ENCODE results near the gene LPGAT1. TPM values are rescaled to one million over a fixed set of nuclear protein-coding genes. Genes with fewer than 3 reads are reported as not detected.

Gene LPGAT1
- polyA plus RNA-seq, 10 donors, result 13.2 to 22.1 (median 17.7) TPM

DNA sequence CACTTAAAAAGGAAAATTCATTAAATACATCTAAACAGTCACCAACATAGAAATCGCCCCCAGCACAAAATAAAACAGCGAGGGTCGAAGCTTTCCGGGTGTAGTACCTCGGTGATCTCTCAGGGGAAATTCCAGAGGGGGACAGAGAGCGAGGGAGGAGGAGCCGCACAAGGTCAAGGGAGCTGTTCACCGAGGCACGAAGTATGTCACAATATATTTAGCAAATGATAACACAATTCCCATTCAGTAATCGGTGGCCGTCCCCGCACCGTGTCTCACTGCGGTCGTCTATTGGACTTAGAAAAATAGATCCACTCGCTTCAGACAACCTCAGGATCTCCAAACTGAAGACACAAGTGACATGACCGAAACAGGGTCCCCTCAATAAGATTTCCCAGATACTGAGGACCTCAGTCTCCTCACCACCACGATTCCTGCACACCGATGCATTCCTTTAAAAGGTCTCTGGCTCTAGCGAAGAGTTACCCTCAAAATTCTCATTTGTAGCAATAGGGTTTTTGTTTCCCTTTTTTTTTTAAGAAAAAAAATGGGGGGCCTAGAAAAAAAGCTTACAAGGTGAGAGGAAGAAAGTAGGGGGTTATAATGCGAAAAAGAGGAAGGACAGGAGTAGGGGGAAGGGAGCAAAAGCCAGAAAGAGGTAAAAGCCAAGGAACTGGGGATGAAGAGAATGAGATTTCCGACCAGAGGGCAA is 1.1 kb downstream of the LPGAT1 start:
- peak; percentile 2 to 47 (median 11) for DNase-seq

DNA sequence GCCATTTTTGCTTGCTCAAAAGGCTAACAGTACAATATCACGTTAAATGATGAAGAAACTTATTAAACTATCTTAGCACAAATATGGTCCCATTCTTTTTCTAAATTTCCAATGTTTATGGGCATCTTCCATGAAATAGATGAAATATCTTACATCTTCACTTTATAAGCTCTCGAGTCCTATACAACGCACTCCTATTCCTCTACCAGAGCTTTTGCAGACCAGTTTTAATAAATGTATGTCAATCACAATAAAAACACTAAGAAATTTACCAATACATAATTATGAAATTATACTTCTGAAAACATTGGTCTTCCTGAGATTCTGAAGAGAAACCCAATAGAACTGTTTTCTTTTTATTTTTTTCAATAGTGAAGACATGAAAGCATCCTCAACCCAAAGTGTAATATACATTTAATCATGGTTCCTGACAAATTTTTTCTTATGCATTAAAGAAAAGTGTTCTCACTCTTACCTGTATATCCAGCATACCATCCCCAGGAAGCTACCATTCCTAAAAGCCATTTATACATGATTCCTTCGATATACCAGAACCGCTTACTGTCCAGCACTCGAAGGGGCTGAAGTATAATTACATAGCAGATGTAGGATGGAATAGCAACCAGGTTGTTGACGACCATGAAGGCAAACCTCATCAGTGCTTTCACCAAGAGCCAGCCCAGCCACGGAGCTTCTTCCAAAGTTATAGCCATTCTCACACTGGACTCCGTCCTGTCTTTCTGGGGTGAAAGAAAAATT is 1.8 kb downstream of the LPGAT1 start:
- no peak for DNase-seq

DNA sequence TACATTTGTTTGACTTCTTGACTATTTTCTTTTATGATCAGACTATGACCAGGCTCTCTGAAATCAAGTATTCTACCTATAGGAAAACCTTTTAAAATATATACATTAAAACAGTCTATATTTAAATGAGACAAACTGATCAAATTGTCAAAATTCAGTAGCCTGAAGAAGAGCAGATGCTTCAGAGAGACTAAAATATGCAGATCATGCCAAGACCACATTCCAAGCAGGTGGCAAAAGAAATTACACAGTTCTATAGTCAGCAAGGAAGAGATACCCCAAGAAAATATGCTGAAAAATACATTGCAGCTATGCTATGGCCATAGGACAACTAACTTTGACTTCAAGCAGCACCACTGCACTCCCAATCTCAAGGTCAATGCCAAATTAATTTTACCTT is 3.5 kb downstream of the LPGAT1 start:
- DNase-seq, result no peak

DNA sequence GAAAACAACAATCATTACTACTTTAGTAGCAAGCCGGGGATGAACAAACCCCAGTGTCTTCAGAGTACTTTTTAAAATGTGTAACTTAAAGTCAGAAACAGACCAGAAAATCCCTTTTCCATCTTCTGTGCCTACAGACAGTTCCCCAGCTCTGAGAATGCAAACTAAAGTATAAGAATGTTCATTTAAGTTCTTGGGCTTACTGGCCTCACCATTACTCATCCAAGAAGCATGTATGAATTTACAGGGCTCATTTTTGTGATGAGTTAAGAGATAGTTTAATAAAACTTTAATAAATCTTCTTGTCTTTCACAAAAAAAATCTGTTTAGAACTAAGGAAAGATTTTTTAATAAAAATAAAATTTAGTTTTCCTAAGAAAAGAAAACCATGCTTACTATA is 4.6 kb downstream of the LPGAT1 start:
- peak in 1 of 3 donors; percentile 53 for DNase-seq

DNA sequence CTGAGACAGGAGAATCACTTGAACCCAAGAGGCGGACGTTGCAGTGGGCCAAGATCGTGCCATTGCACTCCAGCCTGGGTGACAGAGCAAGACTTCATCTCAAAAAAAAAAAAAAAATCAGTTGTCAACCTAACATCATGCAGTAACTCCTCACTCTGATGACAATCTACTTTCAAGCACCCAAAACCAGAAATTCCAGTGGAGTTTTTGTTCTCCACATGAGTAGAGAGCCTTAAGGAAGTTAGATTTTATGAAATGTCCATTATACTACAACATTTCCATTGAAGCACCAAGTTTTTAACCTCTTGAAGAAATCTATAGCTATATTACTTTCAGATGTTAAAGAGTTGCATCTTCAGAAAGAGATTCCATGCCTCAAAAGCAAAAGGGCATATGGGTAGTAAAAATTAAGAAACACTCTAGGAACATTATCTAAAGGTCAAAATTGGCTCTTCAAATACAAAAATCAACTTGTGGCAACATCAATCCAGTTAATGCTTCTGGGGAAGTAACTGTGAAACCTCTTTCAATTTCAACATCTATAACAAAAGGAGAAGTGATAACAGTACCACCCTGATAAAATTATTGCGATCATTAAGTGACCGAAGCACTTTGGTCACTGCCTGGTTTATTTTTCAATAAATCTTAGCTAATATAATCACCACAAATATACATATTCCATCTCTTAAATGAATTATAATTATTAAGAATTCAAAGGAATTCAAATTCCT is 7.7 kb downstream of the LPGAT1 start:
- no peak for DNase-seq

DNA sequence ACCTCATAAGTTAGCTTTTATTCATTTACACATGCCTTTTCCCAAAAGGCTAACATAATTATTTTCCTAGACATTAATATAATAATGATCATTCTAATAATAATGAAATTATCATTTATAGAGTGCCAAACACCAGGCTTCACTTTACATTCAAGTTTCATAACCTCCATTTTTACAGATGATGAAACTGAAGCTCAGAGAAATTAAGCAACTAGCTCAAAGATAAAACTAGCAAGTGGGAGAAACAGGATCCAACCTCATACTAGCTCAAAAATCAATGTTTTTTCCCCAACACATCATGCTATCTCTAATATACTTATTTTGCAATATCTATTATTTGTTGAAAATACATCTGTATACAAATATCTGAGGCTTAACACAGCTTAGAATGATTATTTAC is 14.0 kb downstream of the LPGAT1 start:
- DNase-seq, result no peak

DNA sequence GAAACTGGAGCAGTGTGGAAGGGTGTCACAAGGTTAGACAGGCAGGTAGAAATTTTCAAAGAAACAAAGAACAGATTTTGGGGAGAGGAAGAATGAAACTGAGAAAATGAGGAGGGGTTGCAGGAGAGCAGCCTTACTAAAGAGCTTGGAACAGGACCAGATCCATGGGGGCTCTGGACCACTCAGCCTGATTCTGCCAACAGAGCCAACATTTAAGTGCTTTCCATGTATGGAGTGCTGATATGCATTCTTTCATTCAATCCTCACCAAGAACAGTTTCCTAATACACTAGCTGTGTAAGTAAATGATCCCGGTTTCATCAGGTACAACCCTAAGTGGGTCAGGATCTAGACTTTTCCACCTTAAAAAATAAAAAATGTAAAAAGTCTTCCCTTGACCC is 16.2 kb downstream of the LPGAT1 start:
- no peak for DNase-seq

DNA sequence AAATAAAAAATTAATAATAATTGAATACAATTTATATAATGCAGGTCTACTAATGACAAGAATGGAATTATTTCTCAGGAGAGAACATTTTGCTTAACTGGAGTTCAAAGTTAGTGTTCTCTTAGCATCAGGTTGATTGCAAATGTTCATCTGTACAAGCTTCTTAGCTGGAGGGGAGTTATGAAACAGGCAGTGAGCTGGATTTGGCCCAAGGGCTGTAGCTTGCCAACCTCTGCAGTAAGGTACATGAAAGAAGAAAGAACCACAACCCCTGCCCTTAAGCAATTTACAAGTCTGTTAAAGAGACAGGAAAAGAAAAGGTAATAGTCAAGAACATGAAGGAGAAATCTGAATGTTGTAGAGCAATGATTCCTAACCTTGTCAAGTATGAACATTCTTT is 17.0 kb downstream of the LPGAT1 start:
- peak in 1 of 3 donors; percentile 10 for DNase-seq

DNA sequence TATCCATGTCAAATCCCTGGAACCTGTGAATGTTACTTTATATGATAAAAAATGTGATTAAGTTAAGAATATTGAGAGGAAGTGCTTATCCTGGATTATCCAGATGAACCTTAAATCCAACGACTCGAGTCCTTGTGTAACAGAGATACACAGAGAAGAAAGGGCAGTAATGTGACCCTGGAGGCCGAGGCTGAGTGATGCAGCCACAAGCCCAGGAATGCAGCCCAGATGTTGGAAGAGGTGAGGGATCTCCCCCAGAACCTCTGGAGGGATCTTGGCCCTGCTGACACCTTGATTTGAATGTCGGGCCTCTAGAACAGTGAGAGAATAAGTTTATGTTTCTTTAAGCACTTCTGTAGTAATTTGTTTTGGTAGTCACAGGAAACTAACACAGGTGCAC is 18.0 kb downstream of the LPGAT1 start:
- no peak for DNase-seq

DNA sequence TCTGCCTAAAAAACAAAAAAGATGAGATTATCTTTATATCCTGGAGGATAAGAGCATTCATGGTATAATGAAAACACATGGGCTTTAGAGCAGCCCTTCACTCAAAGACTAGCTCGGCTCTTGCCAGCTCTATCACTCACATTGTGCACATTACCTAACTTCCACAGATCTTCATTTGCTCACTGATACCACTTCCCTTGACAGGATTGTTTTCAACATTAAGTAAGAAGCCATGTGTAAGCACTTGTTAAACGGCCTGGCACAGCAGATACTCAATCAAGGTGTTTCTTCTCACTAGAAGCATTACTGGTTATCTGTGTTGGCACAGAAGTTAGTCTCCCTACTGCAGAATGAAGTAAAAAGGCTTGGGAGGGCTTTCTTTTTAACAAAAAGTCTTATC is 18.7 kb downstream of the LPGAT1 start:
- no peak for DNase-seq

DNA sequence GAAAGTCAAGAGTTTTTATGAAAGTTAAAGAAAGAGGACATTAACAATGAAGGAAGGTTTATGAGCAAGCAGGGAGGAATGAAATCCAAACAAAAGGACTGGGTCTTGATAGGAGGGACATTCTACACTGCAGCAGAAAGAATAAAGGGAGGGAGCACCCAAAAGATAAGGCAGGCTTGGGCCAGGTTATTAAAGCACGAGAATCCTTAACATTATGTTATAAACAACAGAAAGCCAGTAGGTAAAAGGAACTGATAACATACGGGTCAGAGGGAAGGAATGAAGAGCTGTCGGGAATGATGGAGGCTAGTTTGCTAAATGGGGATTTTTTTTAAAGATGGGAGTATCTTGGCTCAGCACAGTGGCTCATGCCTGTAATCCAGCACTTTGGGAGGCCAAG is 19.4 kb downstream of the LPGAT1 start:
- no peak for DNase-seq

DNA sequence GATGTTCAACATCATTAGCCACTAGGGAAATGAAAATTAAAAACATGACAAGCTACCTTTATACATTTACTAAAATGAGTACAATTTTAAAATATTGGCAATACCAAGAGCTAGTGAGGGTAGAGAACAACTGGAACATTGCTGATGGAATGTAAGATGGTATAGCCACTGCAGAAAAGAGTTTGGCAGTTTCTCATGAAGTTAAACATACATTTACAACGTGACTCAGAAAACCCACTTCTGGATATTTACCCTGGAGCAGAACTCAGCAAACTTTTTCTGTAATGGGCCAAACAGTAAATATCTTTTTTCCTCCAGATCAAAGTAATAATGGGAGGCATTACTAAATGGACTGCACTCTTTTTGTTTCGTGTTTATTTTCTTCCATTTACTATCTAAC is 22.1 kb downstream of the LPGAT1 start:
- no peak for DNase-seq

DNA sequence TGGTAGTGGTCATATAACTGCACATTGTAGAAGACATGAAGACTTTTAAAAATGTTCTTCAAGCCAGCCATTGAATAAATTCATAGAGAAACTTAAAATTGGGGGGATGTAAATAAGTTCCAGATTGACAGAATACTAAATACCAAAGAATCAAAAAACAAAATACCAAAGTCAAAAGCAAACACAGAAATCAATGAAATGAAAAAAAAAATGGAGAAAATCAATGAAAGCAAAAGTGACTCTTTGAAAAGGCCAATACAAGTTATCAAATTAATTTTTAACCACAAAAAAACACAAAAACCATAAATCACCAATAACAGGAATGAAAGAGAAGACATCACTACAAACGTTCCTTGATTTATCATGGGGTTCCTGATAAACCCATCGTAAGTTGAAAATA is 25.6 kb downstream of the LPGAT1 start:
- DNase-seq, result no peak

DNA sequence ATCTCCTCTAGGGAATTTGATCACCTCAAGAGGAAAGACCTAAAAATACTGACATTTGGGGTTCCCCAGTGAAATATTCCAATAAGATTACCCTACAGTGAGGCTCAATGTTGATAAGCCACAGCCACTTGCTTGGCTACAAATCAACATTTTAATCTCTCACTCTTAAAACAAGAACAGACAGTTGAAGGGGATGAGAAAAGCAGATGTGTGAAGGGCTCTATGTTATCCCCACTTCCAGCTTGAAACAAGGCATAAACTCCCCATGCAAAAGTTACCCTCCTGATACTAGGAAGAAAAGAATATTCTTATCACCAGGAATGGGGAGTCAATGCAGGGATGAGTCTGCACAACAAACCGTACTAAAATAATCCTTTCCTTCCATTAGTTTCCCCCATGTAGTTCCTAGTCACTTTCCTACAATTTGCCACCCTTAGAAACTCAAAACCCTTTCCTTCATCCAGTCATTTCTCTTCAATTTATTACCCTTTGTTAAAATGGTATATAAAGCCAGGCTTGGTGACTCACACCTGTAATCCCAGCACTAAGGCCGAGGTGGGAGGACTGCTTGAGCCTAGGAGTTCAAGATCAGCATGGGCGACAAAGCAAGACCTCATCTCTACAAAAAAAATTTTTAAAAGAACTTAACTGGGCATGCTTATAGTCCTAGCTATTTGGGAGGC is 29.5 kb downstream of the LPGAT1 start:
- DNase-seq, result no peak

DNA sequence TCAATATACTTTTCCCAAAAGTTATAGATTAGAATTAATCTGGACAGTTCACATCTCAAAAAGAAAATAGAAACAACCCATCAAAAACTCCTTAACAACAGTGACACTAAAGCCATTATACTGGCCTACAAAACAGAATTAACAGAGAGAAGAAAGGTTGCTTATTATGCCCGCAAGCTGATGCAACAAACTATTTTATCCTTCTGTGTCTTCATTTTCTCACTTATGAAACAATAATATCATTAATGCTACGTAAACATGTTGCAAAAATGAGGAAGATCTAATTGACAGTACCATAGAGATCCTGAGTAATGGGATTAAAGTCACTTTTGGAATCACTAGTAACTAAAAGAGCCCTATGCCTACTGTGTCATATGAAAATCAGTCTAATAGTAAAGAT is 32.6 kb downstream of the LPGAT1 start:
- no peak for DNase-seq

DNA sequence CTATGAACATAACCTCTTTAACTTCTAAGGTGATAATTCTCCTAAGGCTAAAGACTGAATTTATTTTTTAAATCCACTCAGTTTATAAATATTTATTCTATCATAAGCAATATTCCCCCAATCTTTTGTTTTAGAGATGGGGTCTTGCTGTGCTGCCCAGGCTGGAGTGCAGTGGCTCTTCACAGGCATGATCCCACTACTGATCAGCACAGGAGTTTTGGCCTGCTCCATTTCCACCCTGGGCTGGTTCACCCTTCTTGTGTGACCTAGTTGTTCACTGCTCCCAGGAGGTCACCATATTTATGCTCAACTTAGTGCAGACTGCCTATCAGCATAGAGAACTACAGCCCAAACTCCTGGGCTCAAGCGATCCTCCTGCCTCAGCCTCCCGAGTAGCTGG is 38.6 kb downstream of the LPGAT1 start:
- DNase-seq, result no peak

DNA sequence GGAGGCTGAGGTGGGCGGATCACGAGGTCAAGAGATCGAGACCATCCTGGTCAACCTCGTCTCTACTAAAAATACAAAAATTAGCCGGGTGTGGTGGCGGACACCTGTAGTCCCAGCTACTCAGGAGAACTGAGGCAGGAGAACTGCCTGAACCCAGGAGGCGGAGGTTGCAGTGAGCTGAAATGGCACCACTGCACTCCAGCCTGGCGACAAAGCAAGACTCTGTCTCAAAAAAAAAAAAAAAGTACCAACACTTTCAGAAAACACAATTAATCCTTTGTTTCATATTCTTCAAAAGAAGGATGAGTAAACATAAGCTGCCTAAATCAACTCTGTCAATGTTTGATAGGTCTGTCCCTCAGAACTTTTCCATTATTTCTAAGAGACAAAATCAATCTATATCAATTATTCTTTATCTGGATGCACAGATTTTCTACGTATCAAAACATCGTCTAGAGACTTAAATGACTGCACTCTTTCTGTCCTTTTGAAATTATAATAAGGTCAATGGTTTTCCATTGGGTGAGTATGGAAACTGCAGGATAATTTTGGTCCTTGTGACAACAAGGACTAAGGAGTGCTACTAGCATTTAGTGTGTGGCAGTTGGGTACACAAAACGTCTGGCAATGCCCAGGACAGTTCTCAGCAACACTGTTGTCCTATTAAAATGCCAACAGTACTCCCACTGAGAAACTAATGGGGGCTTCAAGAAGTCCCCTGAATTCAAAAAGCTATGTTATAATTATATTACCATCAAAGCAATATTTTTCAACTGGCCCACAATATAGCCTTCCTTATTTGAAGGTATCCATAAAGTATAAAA is 40.7 kb downstream of the LPGAT1 start:
- no peak for DNase-seq

DNA sequence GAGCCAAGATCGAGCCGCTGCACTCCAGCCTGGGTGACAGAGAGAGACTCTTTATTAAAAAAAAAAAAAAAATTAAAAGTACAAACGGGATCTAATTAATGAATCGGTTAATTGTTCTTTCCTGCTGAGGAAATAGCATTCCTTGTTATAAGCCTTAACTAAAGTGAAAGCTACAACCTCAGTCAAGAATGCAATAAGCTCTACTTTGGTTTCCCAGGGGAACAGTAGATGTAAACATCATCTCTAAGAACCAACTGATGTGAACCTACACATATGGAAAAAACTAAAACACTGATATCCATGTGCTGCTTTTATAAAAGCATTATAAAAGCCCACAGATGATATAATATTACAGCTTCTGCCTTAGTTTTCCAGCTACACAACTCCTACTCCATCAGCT is 41.9 kb downstream of the LPGAT1 start:
- DNase-seq, result peak in 1 of 3 donors; percentile 12

DNA sequence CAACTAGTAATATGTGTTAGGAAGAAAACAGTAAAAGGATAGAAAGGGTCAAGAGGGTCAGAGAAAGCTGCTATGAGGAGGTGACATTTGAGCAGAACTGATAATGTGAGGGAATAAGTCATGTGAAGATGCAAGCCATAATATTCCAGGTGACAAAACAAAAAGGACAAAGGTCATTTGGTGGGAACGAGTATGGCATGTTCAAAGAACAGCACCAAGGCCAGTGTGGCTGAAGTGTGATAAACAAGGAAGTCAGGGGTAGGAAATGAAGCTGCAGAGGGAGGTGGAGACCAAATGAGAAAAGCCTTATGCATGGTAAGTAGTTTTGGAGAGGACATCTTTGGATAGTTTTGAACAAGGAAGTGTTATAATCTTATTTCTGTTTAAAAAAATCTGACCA is 46.7 kb downstream of the LPGAT1 start:
- DNase-seq, result no peak

DNA sequence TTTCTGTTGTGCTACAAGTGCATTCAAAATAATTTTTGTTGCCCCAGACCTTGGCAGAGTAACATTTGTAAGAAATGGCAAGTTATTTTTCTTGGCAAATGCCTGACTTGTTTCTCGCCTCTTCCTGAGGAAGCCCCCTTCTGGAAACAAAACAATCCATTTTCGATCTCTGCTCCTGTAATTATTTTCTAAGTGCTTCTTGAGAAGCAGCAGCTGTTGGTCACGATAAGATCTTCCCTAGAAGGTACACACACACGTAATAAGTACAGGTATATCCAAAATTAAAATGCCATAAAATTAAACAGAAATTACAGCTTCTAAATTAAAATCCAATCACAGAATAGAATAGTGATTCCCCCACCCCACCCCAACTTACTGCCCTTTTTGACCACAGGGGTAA is 47.3 kb downstream of the LPGAT1 start:
- no peak for DNase-seq

DNA sequence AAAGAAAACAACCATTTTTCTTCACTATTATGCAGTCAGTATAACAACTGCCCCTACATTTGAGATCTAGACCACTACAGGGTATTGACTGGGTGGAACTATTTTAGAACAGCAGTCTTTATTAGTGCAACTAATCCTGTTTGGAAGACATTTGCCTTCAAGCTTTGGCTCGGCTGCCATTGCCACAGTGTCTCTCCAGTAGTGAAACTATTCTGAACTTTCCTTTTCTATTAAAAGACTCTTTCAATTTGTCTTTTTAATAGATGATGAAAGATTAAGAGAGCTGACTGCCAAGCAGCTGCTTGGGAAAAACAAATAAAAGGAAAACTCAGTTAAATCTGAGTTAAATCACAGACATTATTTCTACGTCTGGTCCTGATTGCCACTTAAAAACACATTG is 49.3 kb downstream of the LPGAT1 start:
- DNase-seq, result peak in 2 of 3 donors; percentile 4 to 17

All from muscle of back (tissue), 11 donors.